NCI-H446 treated with DMSO at 0.1 percent for 48 hours (cell line): ENCODE measurements around the gene PCGF5.
A peak's percentile ranks its signal among the peaks of the same experiment; 100 is the strongest.
"Not testable (repeated sequence)": the region's sequence is repeated elsewhere in the genome, so short reads cannot be mapped to it uniquely, and the experiment has no call there.

Experiments used
- DNase-seq: peaks from one replicate; lab custom pipeline; 2025; lab: John Stamatoyannopoulos, UW

PCGF5 gene

DNA sequence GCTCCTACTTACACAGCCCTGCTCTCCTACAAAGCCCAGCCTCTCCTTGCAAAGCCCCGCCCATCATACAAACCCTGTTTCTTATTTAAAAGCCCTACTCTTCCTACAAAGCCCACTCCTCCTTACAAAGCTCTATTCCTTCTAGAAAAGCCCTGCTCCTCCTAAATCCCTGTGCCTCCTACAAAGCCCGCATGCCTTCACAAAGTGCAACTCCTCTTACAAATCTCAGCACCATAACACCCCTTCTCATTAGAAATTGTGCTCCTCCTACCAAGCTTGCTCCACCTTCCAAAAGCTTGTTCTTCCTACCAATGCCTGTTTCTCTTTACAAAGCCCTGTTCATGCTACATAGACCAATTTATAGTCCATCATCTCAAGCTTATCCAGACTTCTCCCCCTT lies 66.1 kb downstream of the PCGF5 start:
- no peak for DNase-seq

- no peak for DNase-seq
Observed at GRCh38 chr10:91287276-91287675, 66.8 kb downstream of the PCGF5 start.

- no peak for DNase-seq
Observed at GRCh38 chr10:91287912-91288311, 67.4 kb downstream of the PCGF5 start.

GRCh38 chr10:91289305-91289704 lies 68.8 kb downstream of the PCGF5 start:
- no peak for DNase-seq

DNA sequence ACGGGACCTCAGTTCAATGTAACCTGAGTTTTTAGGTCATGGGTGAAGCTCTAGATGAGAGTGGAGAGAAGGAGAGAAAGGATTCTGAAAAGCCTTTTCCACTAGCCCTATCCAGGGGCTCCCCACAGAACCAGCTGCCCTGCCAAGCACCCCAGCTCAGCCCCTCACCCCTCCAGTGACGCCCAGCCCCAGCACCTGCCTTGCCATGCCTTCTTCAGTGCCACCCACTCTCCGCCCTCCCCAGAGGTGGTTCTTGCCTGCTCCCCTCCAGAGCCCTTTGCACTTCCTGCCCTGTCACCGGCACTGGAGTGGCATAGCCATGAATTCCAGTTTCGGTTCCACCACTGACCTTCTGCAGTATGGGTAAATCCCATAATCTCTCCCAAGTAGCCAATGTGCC lies 70.1 kb downstream of the PCGF5 start:
- DNase-seq: no peak

GRCh38 chr10:91294134-91294906 lies 73.9 kb downstream of the PCGF5 start:
- DNase-seq: no peak

GRCh38 chr10:91295346-91295745 lies 74.9 kb downstream of the PCGF5 start:
- DNase-seq: no peak

DNA sequence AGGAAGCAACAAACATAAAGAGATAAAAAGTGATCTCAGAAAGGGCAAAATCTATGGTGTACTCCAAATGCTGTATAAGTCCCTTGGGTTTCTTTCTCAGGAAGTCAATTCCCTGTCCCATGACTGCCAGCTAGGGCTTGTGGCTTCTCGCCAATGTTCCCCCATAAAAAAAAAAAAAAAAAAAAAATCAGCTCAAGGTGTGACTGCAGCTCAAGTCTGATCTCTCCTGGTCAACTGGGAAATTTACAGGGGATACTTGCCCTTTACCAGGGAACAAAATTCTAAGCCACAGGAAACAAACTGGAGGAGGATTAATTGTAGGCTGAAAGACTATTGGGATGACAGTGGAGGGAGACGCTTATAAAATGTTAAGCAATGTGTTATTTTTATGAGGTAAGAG lies 76.0 kb downstream of the PCGF5 start:
- DNase-seq: no peak

DNA sequence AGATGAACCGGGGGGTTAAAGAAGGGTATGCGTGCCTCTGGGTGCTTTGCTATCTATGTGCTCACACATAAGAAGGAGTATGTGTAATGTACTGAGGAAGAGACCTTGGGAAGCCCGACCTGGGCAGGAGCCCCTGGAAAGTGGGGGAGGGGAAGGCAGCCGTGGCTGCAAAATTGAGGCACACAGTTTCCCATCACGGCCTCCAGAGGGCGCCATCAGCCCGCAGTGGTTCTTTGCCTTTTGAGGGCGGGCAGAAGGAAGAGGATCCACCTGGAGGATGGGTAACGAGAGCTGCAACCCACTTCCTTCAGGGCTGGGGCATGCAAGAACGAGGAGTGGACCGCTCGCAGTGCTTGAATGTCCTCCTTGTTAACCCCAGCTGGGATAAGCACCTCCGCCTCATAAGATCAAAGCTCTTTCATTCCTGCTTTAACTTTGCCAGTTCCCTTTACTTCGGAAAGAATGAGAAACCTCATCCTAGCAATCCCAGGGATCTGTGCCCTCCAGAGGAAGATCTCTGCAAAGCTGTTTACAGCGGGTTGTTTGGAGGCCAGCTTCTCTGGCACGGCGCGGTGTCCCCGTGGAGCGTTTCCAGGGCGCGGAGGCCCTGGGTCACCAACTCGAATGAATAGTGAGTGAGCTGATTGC lies 77.9 kb downstream of the PCGF5 start:
- peak; percentile 42 for DNase-seq

DNA sequence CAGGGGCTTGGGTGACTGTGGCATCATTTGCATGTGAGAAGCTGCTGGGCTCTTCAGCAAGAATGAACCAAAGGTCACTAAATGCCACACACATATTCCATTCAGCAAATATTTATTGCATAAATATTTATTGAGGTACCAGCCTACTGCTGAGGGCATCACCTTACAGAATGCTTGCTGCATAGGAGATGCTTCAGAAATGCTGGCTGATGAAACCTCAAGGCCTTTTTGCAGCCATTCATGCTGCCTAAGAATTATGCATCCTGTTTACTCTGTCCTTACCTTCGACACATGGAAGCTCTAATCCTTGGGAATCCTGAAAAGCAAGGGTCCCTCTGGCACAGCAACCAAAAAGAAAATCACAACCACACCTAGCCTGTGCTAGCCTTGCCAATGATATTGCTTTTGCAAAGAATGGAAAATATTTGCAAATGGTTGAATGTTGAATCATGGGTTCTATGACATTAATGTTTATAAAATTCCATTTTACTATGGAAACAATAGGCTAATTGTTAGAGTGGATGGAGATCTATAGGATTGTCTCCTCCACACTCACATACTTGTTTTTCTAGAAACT lies 79.6 kb downstream of the PCGF5 start:
- no peak for DNase-seq

DNA sequence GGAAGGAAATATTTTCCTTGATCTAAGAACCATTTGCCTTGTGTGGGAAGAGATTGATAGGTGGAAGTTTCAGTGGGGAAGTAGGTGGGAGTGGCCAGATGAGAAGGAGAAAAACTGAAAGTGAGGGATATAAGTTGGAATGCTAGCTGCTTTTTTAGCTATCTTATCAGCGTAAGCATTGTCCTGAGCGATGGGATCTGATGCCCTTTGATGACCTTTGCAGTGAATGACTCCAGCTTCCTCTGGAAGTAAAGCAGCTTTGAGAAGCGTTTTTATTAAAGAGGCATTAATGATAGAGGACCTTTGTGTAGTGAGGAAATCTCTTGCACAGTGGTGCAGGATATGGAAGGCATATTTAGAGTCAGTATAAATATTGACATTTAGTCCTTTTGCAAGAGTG lies 82.5 kb downstream of the PCGF5 start:
- not testable (repeated sequence) for DNase-seq

- not testable (repeated sequence) for DNase-seq
Observed at GRCh38 chr10:91305979-91306378, 85.5 kb downstream of the PCGF5 start.

DNA sequence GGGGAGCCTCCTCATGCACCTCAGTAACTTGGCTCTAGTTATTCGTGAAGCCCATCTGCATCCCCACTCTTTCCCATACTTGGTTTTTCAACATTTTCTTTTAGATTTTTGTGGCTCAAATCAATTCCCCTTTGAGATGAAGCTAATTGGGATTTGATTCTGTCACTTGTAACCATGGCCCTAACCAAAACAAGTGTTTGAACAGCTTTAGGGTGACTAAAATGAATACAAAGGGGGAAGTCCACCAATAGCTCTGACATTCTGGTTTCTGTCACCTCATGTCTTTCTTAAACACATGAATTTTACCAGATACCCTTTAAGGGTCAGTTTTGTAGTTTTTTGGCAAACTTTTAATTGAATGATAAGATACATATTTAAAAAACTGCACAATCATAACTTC lies 87.0 kb downstream of the PCGF5 start:
- no peak for DNase-seq

DNA sequence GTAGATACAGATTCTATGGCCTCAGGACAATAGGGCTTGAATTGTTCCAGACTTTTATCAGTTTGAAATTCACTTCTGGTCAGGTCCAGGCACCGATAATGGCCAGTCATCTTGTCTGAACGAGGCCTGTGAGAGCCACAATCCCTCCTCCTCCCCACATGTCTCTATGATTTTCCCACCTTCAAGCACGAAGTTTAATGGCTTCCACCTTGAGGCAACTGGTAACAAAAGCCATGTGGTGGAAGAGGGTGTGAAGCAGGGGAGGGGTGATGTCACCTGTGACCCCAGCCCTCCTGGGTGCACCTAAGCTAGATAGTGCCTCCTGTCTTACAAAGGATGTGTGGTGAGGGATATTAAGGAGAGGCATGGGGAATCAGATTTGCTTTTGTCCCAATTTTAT lies 89.2 kb downstream of the PCGF5 start:
- no peak for DNase-seq

GRCh38 chr10:91311601-91312381 lies 91.3 kb downstream of the PCGF5 start:
- DNase-seq: no peak

DNA sequence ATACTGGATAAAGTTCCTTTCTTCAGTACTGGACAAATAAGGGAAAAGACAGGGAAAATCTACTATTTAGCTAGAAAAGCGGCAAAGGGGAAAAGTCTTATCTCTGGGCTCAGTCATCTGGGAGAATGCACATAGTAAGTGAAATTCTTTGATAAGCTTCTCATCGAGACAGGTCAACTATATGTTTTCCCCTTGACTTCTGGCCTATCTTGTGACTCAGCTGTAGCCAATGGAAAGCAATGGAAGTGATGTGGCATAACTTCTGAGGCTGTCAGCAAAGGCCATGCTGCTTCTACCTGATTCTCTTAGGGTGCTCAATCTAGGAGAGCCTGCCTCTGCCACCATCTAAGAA lies 91.9 kb downstream of the PCGF5 start:
- no peak for DNase-seq

- DNase-seq: no peak
Observed at GRCh38 chr10:91313796-91314485, 93.5 kb downstream of the PCGF5 start.

DNA sequence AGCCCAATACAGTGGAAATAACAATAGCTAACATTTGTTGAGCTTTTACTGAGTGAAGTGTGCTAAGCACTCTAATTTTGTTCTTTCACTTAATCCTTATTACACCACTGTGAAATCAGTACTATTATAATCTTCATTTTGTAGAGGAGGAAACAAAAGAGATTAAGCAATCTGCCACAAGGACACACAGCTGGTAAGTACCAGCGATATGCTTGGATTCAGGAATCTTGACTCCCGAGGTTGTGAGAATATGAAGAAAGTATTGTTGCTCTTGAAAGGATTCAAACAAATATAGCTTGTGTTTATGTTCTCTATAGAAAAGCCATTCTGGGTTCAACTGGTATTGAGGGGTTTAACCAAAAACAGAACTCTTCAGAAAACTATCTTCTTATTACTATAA lies 96.0 kb downstream of the PCGF5 start:
- DNase-seq: no peak

DNA sequence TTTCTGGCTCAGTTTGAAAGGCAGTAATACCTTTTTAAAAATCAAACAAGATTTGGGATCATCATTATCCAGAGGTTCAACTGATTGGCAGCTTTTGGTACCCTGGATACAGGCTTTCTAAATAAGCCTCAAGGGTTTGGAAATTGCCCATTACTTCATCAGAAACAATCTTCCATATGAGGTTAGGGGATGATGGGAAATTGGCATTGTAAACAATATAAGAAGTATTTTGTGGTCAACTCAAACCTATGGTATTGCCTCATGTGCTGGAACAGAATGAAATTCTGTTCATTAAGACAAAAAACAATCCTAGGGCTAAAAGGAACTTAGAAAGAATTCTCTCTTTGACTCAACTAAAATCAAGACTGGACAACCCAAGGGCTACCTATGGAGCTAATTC lies 97.1 kb downstream of the PCGF5 start:
- no peak for DNase-seq

GRCh38 chr10:91319336-91319735 lies 98.9 kb downstream of the PCGF5 start:
- no peak for DNase-seq

- not testable (repeated sequence) for DNase-seq
Observed at GRCh38 chr10:91323293-91323905, 102.9 kb downstream of the PCGF5 start.
